Left ventricle myocardium inferior (tissue), 1 donor: Measurements from ENCODE around the gene ST6GALNAC3. TPM values are rescaled to one million over a fixed set of nuclear protein-coding genes. Genes with fewer than 3 reads are reported as not detected.

Experiments used
- DNase-seq: peaks from one replicate; pipeline ENCODE4 v3.0.0-alpha.2; 2020
- H3K27ac ChIP-seq: fragments of 200-600 bp; replicated peaks from 2 replicates; pipeline ENCODE4 v1.8.0; 2021
- H3K27me3 ChIP-seq: fragments of 200-600 bp; 2 replicates; pipeline ENCODE4 v1.8.0; 2021; ENCODE audit warnings: low read depth
- H3K36me3 ChIP-seq: fragments of 200-600 bp; 2 replicates; pipeline ENCODE4 v1.8.0; 2021
- H3K4me1 ChIP-seq: fragments of 200-600 bp; 2 replicates; pipeline ENCODE4 v1.8.0; 2021
- H3K4me3 ChIP-seq: fragments of 200-600 bp; 2 replicates; pipeline ENCODE4 v1.8.0; 2021; ENCODE audit warnings: mild to moderate bottlenecking, moderate library complexity
- H3K9me3 ChIP-seq: fragments of 200-600 bp; replicated peaks from 2 replicates; pipeline ENCODE4 v1.8.0; 2021
- CTCF ChIP-seq: fragments of 200-600 bp; IDR thresholded peaks from 2 replicates; pipeline ENCODE4 v1.8.0; 2021; ENCODE audit warnings: antibody characterized with exemption, mild to moderate bottlenecking, borderline replicate concordance
- intact Hi-C: fragments of 100-400 bp; cut with micrococcal nuclease; formaldehyde crosslinking; loops from one replicate; pipeline ENCODE4 v1.11.0; 2022
- total RNA-seq: library from RNA; stranded (reverse); fragmentation: NEBNext Ultra II Directional; extraction: Animal tissue kit (Norgen Biotek cat#: 25700); gene quantifications from one replicate; pipeline ENCODE4 v1.2.1, GENCODE V29; 2021
- donor health status: DM: no; HTN: yes; CAD: no; lungs with severe emphysema.

ST6GALNAC3 gene
- total RNA-seq, 1 donor from 2014 or later, result 4.5 TPM

- H3K4me1 ChIP-seq, result no peaks in the 10 kb centered on the region
- H3K9me3 ChIP-seq, result no peaks in the 10 kb centered on the region
- TF ChIP-seq CTCF, result peak; percentile 54
- intact Hi-C loops, result no loop called here
- H3K4me3 ChIP-seq, result no peak overlapping the region
- H3K27me3 ChIP-seq, result no peaks in the 10 kb centered on the region
- H3K36me3 ChIP-seq, result no peaks in the 10 kb centered on the region
- H3K27ac ChIP-seq, result no peak overlapping the region
- DNase-seq, result no peak
Measured at GRCh38 chr1:76035053-76035452, 39.5 kb upstream of the ST6GALNAC3 start.

GRCh38 chr1:76037324-76037723 is 37.2 kb upstream of the ST6GALNAC3 start:
- no peaks in the 10 kb centered on the region for H3K9me3 ChIP-seq
- H3K27me3 ChIP-seq, result peaks cover 7% of the 10 kb centered on the region
- no peak overlapping the region for H3K4me3 ChIP-seq
- no peak overlapping the region for H3K27ac ChIP-seq
- intact Hi-C loops, result no loop called here
- H3K36me3 ChIP-seq, result no peaks in the 10 kb centered on the region
- DNase-seq, result no peak
- H3K4me1 ChIP-seq, result no peaks in the 10 kb centered on the region
- TF ChIP-seq CTCF, result no peak

GRCh38 chr1:76038287-76039004 is 36.1 kb upstream of the ST6GALNAC3 start:
- Histone ChIP-seq H3K4me3 (no peak overlapping the region), H3K4me1 (no peaks in the 10 kb centered on the region), H3K27me3 (peaks cover 7% of the 10 kb centered on the region), H3K27ac (no peak overlapping the region), H3K36me3 (no peaks in the 10 kb centered on the region), H3K9me3 (no peaks in the 10 kb centered on the region)
- TF ChIP-seq CTCF, result no peak
- DNase-seq, result no peak
- intact Hi-C loops, result no loop called here

DNA sequence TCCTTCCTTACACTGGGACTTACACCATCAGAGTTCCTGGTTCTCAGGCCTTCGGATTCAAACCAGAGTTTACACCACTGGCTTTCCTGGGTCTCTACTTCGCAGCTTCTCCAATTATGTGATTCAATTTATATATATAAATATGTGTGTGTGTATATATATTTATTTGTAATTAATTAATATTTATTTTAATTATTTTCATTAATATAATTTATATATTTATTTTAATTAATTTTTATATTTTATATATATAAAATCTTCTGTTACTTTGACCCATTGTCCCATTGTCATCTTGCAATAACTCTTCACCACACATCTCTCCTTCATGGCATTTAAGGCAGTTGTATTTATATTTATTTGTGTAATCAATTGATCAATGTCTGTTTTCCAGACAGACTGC is 28.4 kb upstream of the ST6GALNAC3 start:
- no peaks in the 10 kb centered on the region for H3K4me1 ChIP-seq
- no peak overlapping the region for H3K4me3 ChIP-seq
- H3K36me3 ChIP-seq, result no peaks in the 10 kb centered on the region
- no peak overlapping the region for H3K27ac ChIP-seq
- no peak for DNase-seq
- peaks cover 7% of the 10 kb centered on the region for H3K9me3 ChIP-seq
- peaks cover 7% of the 10 kb centered on the region for H3K27me3 ChIP-seq
- TF ChIP-seq CTCF, result no peak
- intact Hi-C loops, result no loop called here

- Histone ChIP-seq H3K27me3 (no peaks in the 10 kb centered on the region), H3K4me3 (no peak overlapping the region), H3K9me3 (peaks cover 7% of the 10 kb centered on the region), H3K36me3 (no peaks in the 10 kb centered on the region), H3K27ac (no peak overlapping the region), H3K4me1 (no peaks in the 10 kb centered on the region)
- DNase-seq, result no peak
- intact Hi-C loops, result no loop called here
- no peak for TF ChIP-seq CTCF
Measured at GRCh38 chr1:76048219-76048618, 26.3 kb upstream of the ST6GALNAC3 start.
